Measurements from ENCODE around the gene FUT8. TPM values are rescaled to one million over a fixed set of nuclear protein-coding genes. Genes with fewer than 3 reads are reported as not detected.

FUT8 gene
- total and polyA plus RNA-seq, 9 donors = 18.1 to 51.1 (median 27.4) TPM

DNA sequence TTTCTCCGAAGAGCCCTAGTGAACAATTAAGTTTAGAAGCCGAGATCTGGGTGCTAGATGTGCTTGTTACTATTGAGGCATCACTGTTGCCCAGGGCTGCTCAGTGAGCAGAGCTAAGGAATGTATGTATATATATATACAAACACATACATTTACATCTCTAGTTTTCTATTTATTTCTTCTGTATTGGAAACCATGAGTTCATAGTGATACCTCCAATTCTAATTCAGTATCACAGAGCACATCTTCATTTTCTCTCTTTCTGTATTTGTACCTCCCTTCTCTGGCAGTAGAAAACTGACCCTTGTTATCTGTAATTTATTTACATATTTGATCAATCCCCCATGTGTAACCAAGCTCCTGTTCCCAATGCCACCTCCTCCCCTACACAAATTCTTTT is 40.7 kb upstream of the FUT8 start:
- no peak for TF ChIP-seq POLR2A (IDR thresholded peaks at IDR 0.05)
- TF ChIP-seq, protein P1, sequence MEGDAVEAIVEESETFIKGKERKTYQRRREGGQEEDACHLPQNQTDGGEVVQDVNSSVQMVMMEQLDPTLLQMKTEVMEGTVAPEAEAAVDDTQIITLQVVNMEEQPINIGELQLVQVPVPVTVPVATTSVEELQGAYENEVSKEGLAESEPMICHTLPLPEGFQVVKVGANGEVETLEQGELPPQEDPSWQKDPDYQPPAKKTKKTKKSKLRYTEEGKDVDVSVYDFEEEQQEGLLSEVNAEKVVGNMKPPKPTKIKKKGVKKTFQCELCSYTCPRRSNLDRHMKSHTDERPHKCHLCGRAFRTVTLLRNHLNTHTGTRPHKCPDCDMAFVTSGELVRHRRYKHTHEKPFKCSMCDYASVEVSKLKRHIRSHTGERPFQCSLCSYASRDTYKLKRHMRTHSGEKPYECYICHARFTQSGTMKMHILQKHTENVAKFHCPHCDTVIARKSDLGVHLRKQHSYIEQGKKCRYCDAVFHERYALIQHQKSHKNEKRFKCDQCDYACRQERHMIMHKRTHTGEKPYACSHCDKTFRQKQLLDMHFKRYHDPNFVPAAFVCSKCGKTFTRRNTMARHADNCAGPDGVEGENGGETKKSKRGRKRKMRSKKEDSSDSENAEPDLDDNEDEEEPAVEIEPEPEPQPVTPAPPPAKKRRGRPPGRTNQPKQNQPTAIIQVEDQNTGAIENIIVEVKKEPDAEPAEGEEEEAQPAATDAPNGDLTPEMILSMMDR (IDR thresholded peaks at IDR 0.05) = no peak
- TF ChIP-seq EP300 (IDR thresholded peaks at IDR 0.05) = no peak
- Histone ChIP-seq H3K9me3 (no peaks in the 10 kb centered on the region), H3K27me3 (no peaks in the 10 kb centered on the region), H3K36me3 (no peaks in the 10 kb centered on the region), H3K4me1 (ENCODE audit: insufficient read depth) (no peaks in the 10 kb centered on the region), H3K27ac (no peak overlapping the region), H3K4me3 (no peak overlapping the region)
- intact Hi-C loops (cut with DNase I) = no loop called here
- WGBS, 3 donors = 88 to 97% (median 93%) methylated on average over 2 of the region's 2 CpGs
- DNase-seq = no peak

- H3K4me1 ChIP-seq (ENCODE audit: insufficient read depth) = no peaks in the 10 kb centered on the region
- H3K27ac ChIP-seq = no peak overlapping the region
- 64 to 83% (median 80%) methylated on average over 15 of the region's 15 CpGs for WGBS, 3 donors
- no peaks in the 10 kb centered on the region for H3K36me3 ChIP-seq
- no peak for DNase-seq
- H3K27me3 ChIP-seq = no peaks in the 10 kb centered on the region
- no peaks in the 10 kb centered on the region for H3K9me3 ChIP-seq
- TF ChIP-seq POLR2A (IDR thresholded peaks at IDR 0.05) = no peak
- TF ChIP-seq EP300 (IDR thresholded peaks at IDR 0.05) = no peak
- TF ChIP-seq, protein P1 (IDR thresholded peaks at IDR 0.05) = no peak
- H3K4me3 ChIP-seq = no peak overlapping the region
- intact Hi-C loops (cut with DNase I) = no loop called here
Measured at GRCh38 chr14:65373016-65373670, 39.4 kb upstream of the FUT8 start.

DNA sequence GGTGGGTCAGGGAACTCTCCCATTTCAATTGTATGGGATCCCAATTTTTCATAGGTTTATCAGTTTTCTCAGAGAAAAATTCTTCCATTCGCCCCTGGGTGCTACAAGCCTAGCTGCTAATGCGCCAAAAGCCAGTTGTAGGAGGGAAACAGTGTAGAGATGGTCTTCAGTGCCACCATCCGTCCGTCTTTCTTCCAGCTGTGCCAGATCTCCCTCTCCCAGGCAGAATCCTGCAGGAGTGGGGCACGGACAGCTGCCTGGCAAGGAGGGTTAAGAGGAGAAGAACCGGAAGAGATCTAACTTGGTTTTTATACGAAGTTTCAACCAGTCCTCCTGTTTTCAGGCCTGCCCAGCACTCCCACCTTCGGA is 38.9 kb upstream of the FUT8 start:
- WGBS, 3 donors = 58 to 80% (median 74%) methylated on average over 8 of the region's 8 CpGs
- intact Hi-C loops (cut with DNase I) = no loop called here
- no peak overlapping the region for H3K27ac ChIP-seq

GRCh38 chr14:65377576-65377975 is 35.0 kb upstream of the FUT8 start:
- Histone ChIP-seq H3K27me3 (no peaks in the 10 kb centered on the region), H3K27ac (no peak overlapping the region), H3K4me1 (ENCODE audit: insufficient read depth) (no peaks in the 10 kb centered on the region), H3K36me3 (no peaks in the 10 kb centered on the region), H3K4me3 (no peak overlapping the region), H3K9me3 (no peaks in the 10 kb centered on the region)
- intact Hi-C loops (cut with DNase I) = no loop called here
- TF ChIP-seq EP300 (IDR thresholded peaks at IDR 0.05) (no peak), POLR2A (IDR thresholded peaks at IDR 0.05) (no peak)
- TF ChIP-seq, protein P1 (IDR thresholded peaks at IDR 0.05) = no peak
- no peak for DNase-seq
- WGBS, 3 donors = 35 to 43% (median 37%) methylated on average over 4 of the region's 4 CpGs

More for the DNA sequence above, 38.9 kb upstream of the FUT8 start:
- H3K4me3 ChIP-seq = no peak overlapping the region
- no peaks in the 10 kb centered on the region for H3K36me3 ChIP-seq
- no peaks in the 10 kb centered on the region for H3K9me3 ChIP-seq
- H3K4me1 ChIP-seq (ENCODE audit: insufficient read depth) = no peaks in the 10 kb centered on the region
- no peak for TF ChIP-seq EP300 (IDR thresholded peaks at IDR 0.05)
- no peaks in the 10 kb centered on the region for H3K27me3 ChIP-seq
- DNase-seq = no peak

GRCh38 chr14:65382586-65382985 is 29.9 kb upstream of the FUT8 start:
- 88 to 92% (median 89%) methylated on average over 3 of the region's 3 CpGs for WGBS, 3 donors
- Histone ChIP-seq H3K36me3 (no peaks in the 10 kb centered on the region), H3K27me3 (no peaks in the 10 kb centered on the region), H3K9me3 (no peaks in the 10 kb centered on the region), H3K27ac (no peak overlapping the region), H3K4me1 (ENCODE audit: insufficient read depth) (no peaks in the 10 kb centered on the region), H3K4me3 (no peak overlapping the region)
- intact Hi-C loops (cut with DNase I) = no loop called here
- no peak for DNase-seq
- TF ChIP-seq POLR2A (IDR thresholded peaks at IDR 0.05) = no peak
- TF ChIP-seq, protein P1 (IDR thresholded peaks at IDR 0.05) = no peak
- TF ChIP-seq EP300 (IDR thresholded peaks at IDR 0.05) = no peak
